Measurements from ENCODE around the gene GLDN.

- no peak for TF ChIP-seq POLR2A (IDR thresholded peaks at IDR 0.05; ENCODE audit: low read depth, low read length)
- TF ChIP-seq TAF1 (IDR thresholded peaks at IDR 0.05; ENCODE audit: borderline replicate concordance, low read depth, low read length): no peak
These were observed 16.3 kb upstream of the GLDN start for GRCh38 chr15:51325167-51325566.
